Epithelial cell of proximal tubule (primary cell): Measurements from ENCODE around the gene TCP11L2. TPM values are rescaled to one million over a fixed set of nuclear protein-coding genes. Genes with fewer than 3 reads are reported as not detected.
"Not testable (repeated sequence)": the region's sequence is repeated elsewhere in the genome, so short reads cannot be mapped to it uniquely, and the experiment has no call there.

Experiments used
- DNase-seq: peaks from one replicate; pipeline ENCODE4 v3.0.0-alpha.2; 2011; ENCODE audit warnings: low read depth
- H3K4me3 ChIP-seq: 2 replicates; pipeline ENCODE4 v1.5.1; 2011; ENCODE audit warnings: low read depth, mild to moderate bottlenecking, low read length
- total RNA-seq: library from RNA; depleted of rRNA; stranded (reverse); fragments of >200 nt; gene quantifications from 2 replicates; pipeline ENCODE4 v1.2.3, GENCODE V29; 2015
- TF ChIP-seq, protein P1 (sequence below): conservative IDR thresholded peaks from 2 replicates; pipeline ENCODE4 v1.5.1; 2012; ENCODE audit warnings: low read depth, mild to moderate bottlenecking, low read length

The TCP11L2 gene
- total RNA-seq, 1 donor from 2014 or later: 2.9 TPM

DNA sequence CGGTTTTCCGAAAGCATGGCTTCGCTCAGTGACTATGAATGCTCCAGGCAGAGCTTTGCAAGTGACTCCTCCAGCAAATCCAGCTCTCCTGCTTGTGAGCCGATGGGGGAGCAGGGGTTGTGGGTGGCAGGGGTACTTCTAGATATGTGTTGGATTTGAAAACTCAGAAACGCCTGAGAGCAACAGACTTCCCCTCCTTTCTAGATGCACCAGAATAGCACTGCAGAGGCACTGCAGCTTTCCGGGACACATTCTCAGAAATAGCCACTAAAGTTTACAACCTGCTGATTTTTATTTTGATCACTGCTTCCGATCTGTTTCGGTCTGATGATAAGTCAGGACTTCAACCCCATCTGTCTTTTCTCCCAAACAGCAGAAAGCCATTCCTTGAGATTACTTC, 8.6 kb downstream of the TCP11L2 start:
- DNase-seq: no peak
- TF ChIP-seq, protein P1, sequence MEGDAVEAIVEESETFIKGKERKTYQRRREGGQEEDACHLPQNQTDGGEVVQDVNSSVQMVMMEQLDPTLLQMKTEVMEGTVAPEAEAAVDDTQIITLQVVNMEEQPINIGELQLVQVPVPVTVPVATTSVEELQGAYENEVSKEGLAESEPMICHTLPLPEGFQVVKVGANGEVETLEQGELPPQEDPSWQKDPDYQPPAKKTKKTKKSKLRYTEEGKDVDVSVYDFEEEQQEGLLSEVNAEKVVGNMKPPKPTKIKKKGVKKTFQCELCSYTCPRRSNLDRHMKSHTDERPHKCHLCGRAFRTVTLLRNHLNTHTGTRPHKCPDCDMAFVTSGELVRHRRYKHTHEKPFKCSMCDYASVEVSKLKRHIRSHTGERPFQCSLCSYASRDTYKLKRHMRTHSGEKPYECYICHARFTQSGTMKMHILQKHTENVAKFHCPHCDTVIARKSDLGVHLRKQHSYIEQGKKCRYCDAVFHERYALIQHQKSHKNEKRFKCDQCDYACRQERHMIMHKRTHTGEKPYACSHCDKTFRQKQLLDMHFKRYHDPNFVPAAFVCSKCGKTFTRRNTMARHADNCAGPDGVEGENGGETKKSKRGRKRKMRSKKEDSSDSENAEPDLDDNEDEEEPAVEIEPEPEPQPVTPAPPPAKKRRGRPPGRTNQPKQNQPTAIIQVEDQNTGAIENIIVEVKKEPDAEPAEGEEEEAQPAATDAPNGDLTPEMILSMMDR: no peak
- H3K4me3 ChIP-seq: no peak overlapping the region

- H3K4me3 ChIP-seq, DNase-seq: not testable (repeated sequence)
Observed at GRCh38 chr12:106313413-106313812, 10.9 kb downstream of the TCP11L2 start.

GRCh38 chr12:106315523-106315922, 13.0 kb downstream of the TCP11L2 start:
- TF ChIP-seq, protein P1: no peak
- H3K4me3 ChIP-seq: no peak overlapping the region
- no peak for DNase-seq

DNA sequence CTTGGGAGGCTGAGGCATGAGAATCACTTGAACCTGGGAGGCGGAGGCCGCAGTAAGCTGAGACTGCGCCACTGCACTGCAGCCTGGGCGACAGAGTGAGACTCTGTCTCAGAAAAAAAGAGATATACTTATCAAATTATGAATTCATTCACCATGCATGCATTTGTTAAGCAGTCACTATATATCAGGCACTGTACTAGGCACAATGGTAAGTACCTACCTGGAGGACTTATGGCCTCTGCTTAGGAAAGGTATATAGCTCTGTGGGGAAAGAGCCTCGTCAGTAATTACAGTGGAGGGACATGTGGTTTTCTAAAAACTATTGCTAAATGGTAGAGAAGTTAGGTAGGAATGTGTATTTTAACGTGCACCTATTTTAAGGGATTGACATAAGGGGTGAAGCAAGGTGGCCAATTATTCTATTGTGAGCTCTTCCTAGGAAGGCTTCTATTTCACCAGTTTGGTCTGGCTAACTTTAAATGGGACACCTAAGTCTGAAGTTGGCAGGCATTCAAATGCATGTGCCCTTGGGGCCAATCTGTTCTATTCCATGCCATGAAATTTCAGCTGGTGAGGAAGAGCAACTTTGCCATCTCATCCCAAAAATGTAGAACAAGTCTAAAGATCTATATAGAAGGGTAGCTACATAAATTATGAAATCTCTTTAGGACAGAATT, 15.0 kb downstream of the TCP11L2 start:
- no peak overlapping the region for H3K4me3 ChIP-seq
- TF ChIP-seq, protein P1: no peak
- DNase-seq: no peak

- no peak for DNase-seq
- no peak overlapping the region for H3K4me3 ChIP-seq
- TF ChIP-seq, protein P1: no peak
Observed at GRCh38 chr12:106321139-106321850, 18.8 kb downstream of the TCP11L2 start.

GRCh38 chr12:106323537-106323936, 21.0 kb downstream of the TCP11L2 start:
- no peak for DNase-seq
- H3K4me3 ChIP-seq: no peak overlapping the region
- TF ChIP-seq, protein P1: no peak

DNA sequence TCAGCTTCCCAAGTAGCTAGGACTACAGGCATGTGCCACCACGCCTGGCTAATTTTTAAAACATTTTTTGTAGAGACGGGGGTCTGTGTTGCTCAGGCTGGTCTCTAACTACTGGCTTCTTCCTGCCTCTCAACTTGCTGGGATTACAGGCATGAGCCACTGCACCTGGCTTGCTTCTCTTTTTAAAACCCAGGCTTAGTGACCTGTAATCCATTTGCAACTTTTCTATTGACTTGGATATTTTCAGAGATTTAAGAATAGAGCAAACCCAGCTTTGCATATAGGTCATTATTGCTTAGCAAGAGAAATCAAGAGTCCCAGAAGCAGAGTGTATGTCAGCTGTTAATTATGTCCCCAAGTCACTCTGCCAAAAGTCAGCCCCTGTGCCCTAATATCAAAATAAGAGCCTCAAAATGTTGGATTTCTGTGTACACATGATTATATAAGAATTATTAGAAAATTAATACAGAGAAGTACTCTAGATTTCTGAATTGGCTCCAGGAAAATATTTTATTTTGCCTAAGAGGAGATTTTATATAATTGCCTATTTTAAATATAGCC, 24.9 kb downstream of the TCP11L2 start:
- H3K4me3 ChIP-seq: no peak overlapping the region
- DNase-seq: no peak
- TF ChIP-seq, protein P1: no peak
